Lower lobe of right lung (tissue), 2 donors: ENCODE measurements around the gene CYB5B. TPM values are rescaled to one million over a fixed set of nuclear protein-coding genes. Genes with fewer than 3 reads are reported as not detected.

ENCODE experiments used
- ATAC-seq, 2 donors: fragments of 200-7000 bp; cut with Tn5 transposase; one replicate each; pipeline ENCODE4 v1.9.1; 2020 to 2022; ENCODE audit warnings: mild to moderate bottlenecking in 2 of 2, moderate library complexity in 2 of 2
- DNase-seq: peaks from one replicate; pipeline ENCODE4 v3.0.0-alpha.2; 2020
- H3K27ac ChIP-seq: fragments of 200-600 bp; one replicate; pipeline ENCODE4 v1.8.0; 2022
- H3K27me3 ChIP-seq: fragments of 200-600 bp; one replicate; pipeline ENCODE4 v1.8.0; 2022; ENCODE audit warnings: low read depth
- H3K36me3 ChIP-seq: fragments of 200-600 bp; one replicate; pipeline ENCODE4 v1.8.0; 2022; ENCODE audit warnings: mild to moderate bottlenecking
- H3K4me1 ChIP-seq: fragments of 200-600 bp; one replicate; pipeline ENCODE4 v1.8.0; 2022
- H3K4me3 ChIP-seq: fragments of 200-600 bp; one replicate; pipeline ENCODE4 v1.8.0; 2022; ENCODE audit warnings: mild to moderate bottlenecking
- H3K9me3 ChIP-seq: fragments of 200-600 bp; one replicate; pipeline ENCODE4 v1.8.0; 2022
- intact Hi-C: fragments of 100-400 bp; cut with DNase I; formaldehyde crosslinking; loops from one replicate; pipeline ENCODE4 v1.11.0; 2022
- total RNA-seq: library from RNA; stranded (reverse); fragmentation: NEBNext Ultra II Directional; extraction: Animal tissue kit (Norgen Biotek cat#: 25700); gene quantifications from one replicate; pipeline ENCODE4 v1.2.1, GENCODE V29; 2021
- TF ChIP-seq, protein P1 (sequence below): fragments of 200-600 bp; IDR thresholded peaks from one replicate; pipeline ENCODE4 v1.8.0; 2022; ENCODE audit warnings: antibody characterized with exemption, mild to moderate bottlenecking
- donor health status: DM: no; HTN: yes; CAD: no; lungs with severe emphysema.

The CYB5B gene
- total RNA-seq, 1 donor from 2014 or later = 78.2 TPM

- no peak for ATAC-seq
- no peaks in the 10 kb centered on the region for H3K27me3 ChIP-seq
- H3K27ac ChIP-seq = no peak overlapping the region
- intact Hi-C loops = no loop called here
- H3K9me3 ChIP-seq = no peaks in the 10 kb centered on the region
- peaks cover 28% of the 10 kb centered on the region for H3K4me1 ChIP-seq
- DNase-seq = no peak
- no peak overlapping the region for H3K4me3 ChIP-seq
- TF ChIP-seq, protein P1, sequence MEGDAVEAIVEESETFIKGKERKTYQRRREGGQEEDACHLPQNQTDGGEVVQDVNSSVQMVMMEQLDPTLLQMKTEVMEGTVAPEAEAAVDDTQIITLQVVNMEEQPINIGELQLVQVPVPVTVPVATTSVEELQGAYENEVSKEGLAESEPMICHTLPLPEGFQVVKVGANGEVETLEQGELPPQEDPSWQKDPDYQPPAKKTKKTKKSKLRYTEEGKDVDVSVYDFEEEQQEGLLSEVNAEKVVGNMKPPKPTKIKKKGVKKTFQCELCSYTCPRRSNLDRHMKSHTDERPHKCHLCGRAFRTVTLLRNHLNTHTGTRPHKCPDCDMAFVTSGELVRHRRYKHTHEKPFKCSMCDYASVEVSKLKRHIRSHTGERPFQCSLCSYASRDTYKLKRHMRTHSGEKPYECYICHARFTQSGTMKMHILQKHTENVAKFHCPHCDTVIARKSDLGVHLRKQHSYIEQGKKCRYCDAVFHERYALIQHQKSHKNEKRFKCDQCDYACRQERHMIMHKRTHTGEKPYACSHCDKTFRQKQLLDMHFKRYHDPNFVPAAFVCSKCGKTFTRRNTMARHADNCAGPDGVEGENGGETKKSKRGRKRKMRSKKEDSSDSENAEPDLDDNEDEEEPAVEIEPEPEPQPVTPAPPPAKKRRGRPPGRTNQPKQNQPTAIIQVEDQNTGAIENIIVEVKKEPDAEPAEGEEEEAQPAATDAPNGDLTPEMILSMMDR = no peak
- H3K36me3 ChIP-seq = no peaks in the 10 kb centered on the region
Observed at GRCh38 chr16:69477546-69477945, 53.1 kb downstream of the CYB5B start.

GRCh38 chr16:69478685-69479084 lies 54.3 kb downstream of the CYB5B start:
- Histone ChIP-seq H3K36me3 (no peaks in the 10 kb centered on the region), H3K27me3 (no peaks in the 10 kb centered on the region), H3K9me3 (no peaks in the 10 kb centered on the region), H3K4me1 (peaks cover 30% of the 10 kb centered on the region), H3K27ac (no peak overlapping the region), H3K4me3 (no peak overlapping the region)
- TF ChIP-seq, protein P1 = no peak
- DNase-seq = no peak
- intact Hi-C loops = no loop called here
- no peak for ATAC-seq

DNA sequence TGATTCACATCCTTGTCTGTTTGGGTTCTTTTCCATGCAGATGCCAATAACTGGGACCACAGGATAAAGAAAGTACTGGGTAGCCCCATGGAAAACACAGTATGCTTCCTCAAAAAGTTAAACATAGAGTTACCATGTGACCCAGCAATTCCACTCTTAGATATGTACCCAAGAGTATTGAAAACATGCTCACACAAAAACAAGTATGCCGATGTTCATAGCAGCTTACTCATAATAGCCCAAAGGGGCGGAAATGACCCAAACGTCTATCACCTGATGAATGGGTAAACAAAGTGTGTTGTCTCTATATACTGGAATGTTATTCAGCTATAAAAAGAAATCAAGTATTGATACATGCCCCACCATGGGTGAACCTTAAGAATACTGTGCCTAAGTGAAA lies 55.4 kb downstream of the CYB5B start:
- Histone ChIP-seq H3K27me3 (no peaks in the 10 kb centered on the region), H3K9me3 (no peaks in the 10 kb centered on the region), H3K4me3 (no peak overlapping the region), H3K27ac (no peak overlapping the region), H3K36me3 (no peaks in the 10 kb centered on the region), H3K4me1 (peaks cover 30% of the 10 kb centered on the region)
- ATAC-seq = no peak
- no peak for DNase-seq
- intact Hi-C loops = no loop called here
- TF ChIP-seq, protein P1 = no peak

DNA sequence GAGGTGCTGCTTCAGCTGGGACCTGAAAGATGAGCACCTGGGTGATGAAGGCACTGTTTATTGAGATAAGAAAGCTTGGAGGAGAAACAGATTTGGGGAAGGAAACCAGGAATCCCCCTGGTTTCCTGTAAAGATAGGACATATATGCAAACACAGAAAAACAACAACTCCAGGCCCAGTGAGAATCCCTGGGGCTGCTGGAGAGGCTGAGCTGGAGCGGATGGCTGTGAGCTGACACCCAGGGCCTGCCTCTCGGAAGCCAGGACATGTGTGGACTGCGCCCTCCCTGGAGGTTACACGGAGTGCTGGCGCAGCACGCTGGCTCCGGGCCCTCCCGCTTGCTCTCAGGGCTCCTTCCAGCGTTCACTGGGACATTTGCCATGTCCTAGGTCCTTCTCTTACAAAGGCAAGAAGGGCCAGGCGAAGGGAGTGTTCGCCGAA lies 57.5 kb downstream of the CYB5B start:
- H3K4me1 ChIP-seq = peaks cover 30% of the 10 kb centered on the region
- H3K4me3 ChIP-seq = peak overlapping the region; percentile 15
- peak; percentile 89 for DNase-seq
- peak; percentile 96 for ATAC-seq
- H3K9me3 ChIP-seq = no peaks in the 10 kb centered on the region
- intact Hi-C loops = no loop called here
- TF ChIP-seq, protein P1 = peak; percentile 46
- peak overlapping the region; percentile 76 for H3K27ac ChIP-seq
- no peaks in the 10 kb centered on the region for H3K36me3 ChIP-seq
- no peaks in the 10 kb centered on the region for H3K27me3 ChIP-seq

DNA sequence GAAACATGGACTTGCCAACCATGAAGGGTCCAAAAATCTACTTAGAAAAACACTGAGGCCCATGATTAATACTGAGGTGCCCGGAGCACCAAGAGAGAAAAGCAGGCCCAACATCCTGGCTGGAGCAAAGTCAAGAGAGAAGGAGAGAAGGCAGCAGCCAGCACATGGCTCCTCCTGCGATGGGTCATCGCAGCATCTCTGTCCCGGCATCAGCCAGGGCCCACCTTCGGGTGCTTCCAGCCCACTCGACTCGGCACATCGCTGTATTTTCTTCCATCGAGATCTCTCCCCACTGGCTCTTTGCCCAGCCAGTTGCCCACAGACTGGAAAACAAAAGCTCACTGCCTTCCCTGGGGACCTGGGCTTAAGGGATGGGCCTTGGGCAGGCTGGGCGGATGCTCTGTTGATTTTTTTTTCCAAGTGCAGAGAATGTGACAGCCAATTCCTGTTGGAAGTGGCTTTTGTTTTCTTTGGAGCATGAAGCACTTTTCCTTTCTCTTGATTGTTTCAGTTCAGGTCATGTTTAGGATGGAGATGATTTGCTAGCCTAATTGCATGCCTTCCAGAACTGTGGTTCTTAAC lies 58.1 kb downstream of the CYB5B start:
- H3K4me3 ChIP-seq = peak overlapping the region; percentile 15
- intact Hi-C loops = no loop called here
- TF ChIP-seq, protein P1 = no peak
- H3K27me3 ChIP-seq = no peaks in the 10 kb centered on the region
- DNase-seq = peak; percentile 51
- H3K27ac ChIP-seq = peak overlapping the region; percentile 76
- H3K36me3 ChIP-seq = no peaks in the 10 kb centered on the region
- H3K4me1 ChIP-seq = peaks cover 26% of the 10 kb centered on the region
- peak; percentile 61 to 62 for ATAC-seq
- no peaks in the 10 kb centered on the region for H3K9me3 ChIP-seq
